ENCODE measurements around the gene INHBE.
"Not testable (repeated sequence)": the region's sequence is repeated elsewhere in the genome, so short reads cannot be mapped to it uniquely, and the experiment has no call there.

INHBE gene

DNA sequence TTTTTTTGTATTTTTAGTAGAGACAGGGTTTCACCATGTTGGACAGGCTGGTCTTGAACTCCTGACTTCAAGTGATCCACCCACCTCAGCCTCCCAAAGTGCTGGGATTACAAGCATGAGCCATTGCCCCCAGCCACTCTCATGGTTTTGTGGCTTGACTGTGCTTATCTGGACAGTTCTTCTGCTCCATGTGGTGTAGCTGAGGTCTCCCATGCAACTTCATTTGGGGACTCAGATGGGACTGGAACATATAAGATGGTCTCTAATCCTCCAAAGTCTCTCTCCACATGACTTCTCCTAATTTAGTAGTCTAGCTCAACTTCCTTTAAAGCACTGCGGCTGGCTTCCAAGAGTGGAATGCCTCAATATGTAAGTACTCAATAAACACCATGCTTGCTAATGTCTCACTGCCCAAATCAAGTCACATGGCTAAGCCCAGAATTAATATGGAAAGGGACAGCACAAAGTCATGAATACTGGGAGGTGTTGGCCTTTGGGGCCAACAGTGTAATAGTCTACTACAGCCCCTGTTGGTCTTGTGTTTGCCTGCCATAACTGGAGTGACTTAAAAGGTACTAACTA, 13.2 kb upstream of the INHBE start:
- Histone ChIP-seq H3K27ac (ENCODE audit: low read depth, low read length) (no peak overlapping the region), H2AFZ (ENCODE audit: low read length, unreplicated experiment) (no peak overlapping the region), H3K4me3 (ENCODE audit: low read depth, low read length) (no peak overlapping the region), H3K79me2 (ENCODE audit: control insufficient read depth, insufficient read depth, low read length, unreplicated experiment) (no peaks in the 10 kb centered on the region), H3K4me1 (ENCODE audit: control insufficient read depth, insufficient read depth, low read length, unreplicated experiment) (no peaks in the 10 kb centered on the region), H3K36me3 (ENCODE audit: insufficient read depth, low read length) (no peaks in the 10 kb centered on the region), H3K27me3 (ENCODE audit: insufficient read depth, low read length) (no peaks in the 10 kb centered on the region)

DNA sequence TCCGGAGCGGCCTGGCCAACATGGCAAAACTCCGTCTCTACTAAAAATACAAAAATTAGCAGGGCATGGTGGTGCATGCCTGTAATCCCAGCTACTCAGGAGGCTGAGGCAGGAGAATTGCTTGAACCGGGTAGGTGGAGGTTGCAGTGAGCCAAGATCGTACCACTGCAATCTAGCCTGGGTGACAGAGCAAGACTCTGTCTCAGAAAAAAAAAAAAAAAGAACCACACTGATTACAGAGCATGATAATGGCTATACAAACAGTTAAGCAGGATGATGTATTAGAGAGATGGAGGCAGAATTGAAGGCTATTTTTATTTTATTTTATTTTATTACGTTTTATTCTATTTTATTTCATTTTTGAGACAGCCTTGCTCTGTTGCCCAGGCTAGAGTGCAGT, 10.8 kb upstream of the INHBE start:
- not testable (repeated sequence) for H3K4me3 ChIP-seq (ENCODE audit: low read depth, low read length); H2AFZ ChIP-seq (ENCODE audit: low read length, unreplicated experiment); H3K27me3 ChIP-seq (ENCODE audit: insufficient read depth, low read length); H3K4me1 ChIP-seq (ENCODE audit: control insufficient read depth, insufficient read depth, low read length, unreplicated experiment); H3K79me2 ChIP-seq (ENCODE audit: control insufficient read depth, insufficient read depth, low read length, unreplicated experiment); H3K36me3 ChIP-seq (ENCODE audit: insufficient read depth, low read length); H3K27ac ChIP-seq (ENCODE audit: low read depth, low read length)

DNA sequence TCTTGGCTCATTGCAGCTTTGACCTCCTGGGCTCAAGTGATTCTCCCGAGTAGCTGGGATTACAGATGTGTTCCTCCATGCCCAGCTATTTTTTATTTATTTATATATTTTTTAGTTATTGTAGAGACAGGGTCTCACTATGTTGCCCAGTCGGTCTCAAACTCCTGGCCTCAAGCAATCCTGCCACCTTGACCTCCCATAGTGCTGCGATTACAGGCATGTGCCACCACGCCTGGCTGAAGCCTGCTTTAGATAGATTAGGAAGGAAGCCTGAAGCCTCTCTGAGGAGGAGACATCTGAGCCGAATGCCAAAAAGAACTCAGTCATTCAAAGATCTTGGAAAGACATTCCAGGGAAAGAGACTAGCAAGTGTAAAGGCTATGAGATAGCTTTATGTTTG, 10.4 kb upstream of the INHBE start:
- Histone ChIP-seq H2AFZ (ENCODE audit: low read length, unreplicated experiment) (no peak overlapping the region), H3K79me2 (ENCODE audit: control insufficient read depth, insufficient read depth, low read length, unreplicated experiment) (no peaks in the 10 kb centered on the region), H3K27ac (ENCODE audit: low read depth, low read length) (no peak overlapping the region), H3K36me3 (ENCODE audit: insufficient read depth, low read length) (no peaks in the 10 kb centered on the region), H3K27me3 (ENCODE audit: insufficient read depth, low read length) (no peaks in the 10 kb centered on the region), H3K4me3 (ENCODE audit: low read depth, low read length) (no peak overlapping the region), H3K4me1 (ENCODE audit: control insufficient read depth, insufficient read depth, low read length, unreplicated experiment) (no peaks in the 10 kb centered on the region)

DNA sequence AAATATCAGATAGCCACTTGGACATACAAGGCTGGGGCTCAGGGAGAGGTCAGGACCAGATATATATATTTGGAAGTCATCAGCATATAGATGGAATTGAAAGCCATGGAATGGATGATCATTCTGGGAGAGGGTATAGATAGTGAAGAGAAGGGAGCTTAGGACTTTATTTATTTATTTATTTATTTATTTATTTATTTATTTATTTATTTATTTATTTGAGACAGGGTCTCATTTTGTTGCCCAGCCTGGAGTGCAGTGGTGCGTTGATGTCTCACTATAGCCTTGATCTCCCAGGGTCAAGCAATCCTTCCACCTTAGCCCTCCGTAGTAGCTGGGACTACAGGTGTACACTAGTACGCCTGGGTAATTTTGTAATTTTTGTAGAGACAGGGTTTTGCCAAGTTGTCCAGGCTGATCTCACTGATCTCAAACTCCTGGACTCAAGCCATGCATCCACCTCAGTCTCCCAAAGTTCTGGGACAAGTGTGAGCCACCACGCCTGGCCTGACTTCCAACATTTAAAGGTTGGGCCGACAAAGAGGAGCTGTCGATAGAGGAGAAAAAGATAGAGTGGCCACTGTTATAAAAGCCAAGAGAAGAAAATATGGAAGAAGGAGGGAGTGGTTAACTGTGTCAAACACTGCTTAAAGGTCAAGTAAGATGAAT, 8.7 kb upstream of the INHBE start:
- Histone ChIP-seq H3K4me3 (ENCODE audit: low read depth, low read length) (no peak overlapping the region), H3K4me1 (ENCODE audit: control insufficient read depth, insufficient read depth, low read length, unreplicated experiment) (no peaks in the 10 kb centered on the region), H3K36me3 (ENCODE audit: insufficient read depth, low read length) (no peaks in the 10 kb centered on the region), H3K79me2 (ENCODE audit: control insufficient read depth, insufficient read depth, low read length, unreplicated experiment) (no peaks in the 10 kb centered on the region), H3K27me3 (ENCODE audit: insufficient read depth, low read length) (no peaks in the 10 kb centered on the region), H2AFZ (ENCODE audit: low read length, unreplicated experiment) (no peak overlapping the region), H3K27ac (ENCODE audit: low read depth, low read length) (no peak overlapping the region)

DNA sequence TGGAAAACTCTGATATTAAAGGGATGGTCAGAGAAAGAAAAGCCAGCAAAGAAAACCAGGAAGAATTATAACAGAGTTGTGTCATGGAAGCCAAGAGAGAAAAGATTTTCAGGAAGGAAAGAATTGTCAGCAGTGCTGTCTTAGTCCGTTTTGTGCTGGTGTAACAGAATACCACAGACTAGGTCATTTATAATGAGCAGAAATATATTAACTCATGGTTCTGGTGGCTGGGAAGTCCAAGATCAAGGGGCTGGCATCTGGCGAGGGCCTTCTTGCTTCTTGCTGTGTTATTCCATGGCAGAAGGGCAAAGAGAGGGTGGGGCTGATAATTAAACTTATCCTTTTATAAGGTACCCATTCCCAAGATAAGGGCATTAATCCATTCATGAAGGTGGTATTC, 6.4 kb upstream of the INHBE start:
- no peak overlapping the region for H2AFZ ChIP-seq (ENCODE audit: low read length, unreplicated experiment)
- no peak overlapping the region for H3K27ac ChIP-seq (ENCODE audit: low read depth, low read length)
- no peaks in the 10 kb centered on the region for H3K27me3 ChIP-seq (ENCODE audit: insufficient read depth, low read length)
- H3K4me3 ChIP-seq (ENCODE audit: low read depth, low read length), result no peak overlapping the region
- no peaks in the 10 kb centered on the region for H3K79me2 ChIP-seq (ENCODE audit: control insufficient read depth, insufficient read depth, low read length, unreplicated experiment)
- no peaks in the 10 kb centered on the region for H3K36me3 ChIP-seq (ENCODE audit: insufficient read depth, low read length)
- peaks cover 6% of the 10 kb centered on the region for H3K4me1 ChIP-seq (ENCODE audit: control insufficient read depth, insufficient read depth, low read length, unreplicated experiment)

DNA sequence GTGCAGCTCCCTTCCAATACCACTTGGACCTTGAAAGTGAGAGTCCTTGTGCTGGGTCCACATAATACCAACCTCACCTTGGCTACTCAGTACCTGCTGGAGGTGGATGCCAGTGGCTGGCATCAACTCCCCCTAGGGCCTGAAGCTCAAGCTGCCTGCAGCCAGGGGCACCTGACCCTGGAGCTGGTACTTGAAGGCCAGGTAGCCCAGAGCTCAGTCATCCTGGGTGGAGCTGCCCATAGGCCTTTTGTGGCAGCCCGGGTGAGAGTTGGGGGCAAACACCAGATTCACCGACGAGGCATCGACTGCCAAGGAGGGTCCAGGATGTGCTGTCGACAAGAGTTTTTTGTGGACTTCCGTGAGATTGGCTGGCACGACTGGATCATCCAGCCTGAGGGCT, 5.7 kb upstream of the INHBE start:
- Histone ChIP-seq H3K79me2 (ENCODE audit: control insufficient read depth, insufficient read depth, low read length, unreplicated experiment) (no peaks in the 10 kb centered on the region), H3K27ac (ENCODE audit: low read depth, low read length) (no peak overlapping the region), H3K4me3 (ENCODE audit: low read depth, low read length) (no peak overlapping the region), H3K27me3 (ENCODE audit: insufficient read depth, low read length) (no peaks in the 10 kb centered on the region), H3K36me3 (ENCODE audit: insufficient read depth, low read length) (no peaks in the 10 kb centered on the region), H3K4me1 (ENCODE audit: control insufficient read depth, insufficient read depth, low read length, unreplicated experiment) (peaks cover 6% of the 10 kb centered on the region), H2AFZ (ENCODE audit: low read length, unreplicated experiment) (no peak overlapping the region)

DNA sequence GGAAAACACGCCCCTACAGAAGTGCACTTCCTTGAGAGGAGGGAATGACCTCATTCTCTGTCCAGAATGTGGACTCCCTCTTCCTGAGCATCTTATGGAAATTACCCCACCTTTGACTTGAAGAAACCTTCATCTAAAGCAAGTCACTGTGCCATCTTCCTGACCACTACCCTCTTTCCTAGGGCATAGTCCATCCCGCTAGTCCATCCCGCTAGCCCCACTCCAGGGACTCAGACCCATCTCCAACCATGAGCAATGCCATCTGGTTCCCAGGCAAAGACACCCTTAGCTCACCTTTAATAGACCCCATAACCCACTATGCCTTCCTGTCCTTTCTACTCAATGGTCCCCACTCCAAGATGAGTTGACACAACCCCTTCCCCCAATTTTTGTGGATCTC, 5.0 kb upstream of the INHBE start:
- Histone ChIP-seq H3K79me2 (ENCODE audit: control insufficient read depth, insufficient read depth, low read length, unreplicated experiment) (no peaks in the 10 kb centered on the region), H3K4me1 (ENCODE audit: control insufficient read depth, insufficient read depth, low read length, unreplicated experiment) (peaks cover 9% of the 10 kb centered on the region), H3K4me3 (ENCODE audit: low read depth, low read length) (no peak overlapping the region), H3K27ac (ENCODE audit: low read depth, low read length) (no peak overlapping the region), H2AFZ (ENCODE audit: low read length, unreplicated experiment) (no peak overlapping the region), H3K36me3 (ENCODE audit: insufficient read depth, low read length) (no peaks in the 10 kb centered on the region), H3K27me3 (ENCODE audit: insufficient read depth, low read length) (no peaks in the 10 kb centered on the region)

DNA sequence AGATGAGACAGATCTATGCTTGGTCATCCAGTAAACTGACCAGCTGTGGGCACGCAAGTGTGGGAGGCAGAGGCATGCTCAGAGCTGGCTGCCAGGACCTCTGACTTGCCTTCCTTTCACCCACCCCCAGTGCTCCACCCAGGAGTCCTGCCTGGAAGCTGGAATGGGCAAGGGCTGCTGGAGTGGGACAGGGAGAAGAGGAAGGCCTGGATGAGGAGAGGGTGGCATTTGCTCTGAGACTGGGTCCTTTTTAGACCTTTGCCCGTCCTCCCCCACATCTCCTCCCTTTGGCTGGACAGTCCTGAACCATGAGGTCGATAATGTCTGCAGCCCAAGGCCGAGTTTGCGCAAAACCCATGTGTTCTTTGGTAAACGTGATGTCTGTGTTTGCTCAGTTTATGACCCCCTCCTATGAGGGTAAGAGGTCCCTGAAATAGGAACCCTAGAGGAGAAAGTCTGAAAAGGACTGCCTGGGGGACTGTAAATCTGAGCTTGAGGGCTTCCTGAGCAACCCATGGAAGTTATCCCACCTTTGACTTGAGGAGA, 3.8 kb upstream of the INHBE start:
- H2AFZ ChIP-seq (ENCODE audit: low read length, unreplicated experiment), result no peak overlapping the region
- no peaks in the 10 kb centered on the region for H3K36me3 ChIP-seq (ENCODE audit: insufficient read depth, low read length)
- H3K27me3 ChIP-seq (ENCODE audit: insufficient read depth, low read length), result no peaks in the 10 kb centered on the region
- H3K27ac ChIP-seq (ENCODE audit: low read depth, low read length), result no peak overlapping the region
- H3K79me2 ChIP-seq (ENCODE audit: control insufficient read depth, insufficient read depth, low read length, unreplicated experiment), result no peaks in the 10 kb centered on the region
- no peak overlapping the region for H3K4me3 ChIP-seq (ENCODE audit: low read depth, low read length)
- peaks cover 9% of the 10 kb centered on the region for H3K4me1 ChIP-seq (ENCODE audit: control insufficient read depth, insufficient read depth, low read length, unreplicated experiment)

DNA sequence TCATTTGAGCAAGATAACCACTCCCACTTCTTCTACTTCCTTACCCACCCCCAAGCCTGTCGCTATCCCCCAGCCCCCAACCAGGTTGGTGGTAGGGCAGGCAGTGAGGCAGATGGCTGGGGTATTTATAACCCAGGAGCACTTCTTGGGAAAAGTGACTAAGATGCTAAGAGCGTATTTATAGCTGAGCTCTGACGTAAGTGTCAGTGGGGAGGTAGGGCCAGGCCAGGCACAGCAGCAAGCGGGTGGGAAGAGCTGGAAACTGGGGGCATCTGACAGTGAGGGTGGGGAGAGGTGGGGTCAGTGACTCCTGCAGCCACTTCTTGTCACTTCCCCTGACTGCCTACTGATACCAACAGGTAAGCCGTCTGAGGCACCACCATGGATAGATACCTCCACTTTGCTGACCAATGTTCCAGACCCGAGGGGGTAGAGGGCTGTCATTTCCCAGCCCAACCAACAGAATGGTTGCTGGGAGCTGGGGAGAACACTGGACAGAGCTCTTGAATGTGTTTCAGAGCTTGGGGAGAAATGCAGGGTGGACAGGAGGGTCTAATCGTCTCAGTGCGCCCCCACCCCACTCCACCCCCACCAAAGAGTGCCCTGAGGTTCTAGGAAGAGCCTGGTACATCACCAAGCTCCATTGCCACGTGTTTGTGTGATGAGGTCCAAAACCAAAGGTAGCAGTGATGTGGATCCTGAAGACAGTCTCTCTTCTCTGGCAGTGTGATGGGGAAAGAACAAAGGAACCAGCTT, 2.7 kb upstream of the INHBE start:
- H3K27me3 ChIP-seq (ENCODE audit: insufficient read depth, low read length), result no peaks in the 10 kb centered on the region
- H3K79me2 ChIP-seq (ENCODE audit: control insufficient read depth, insufficient read depth, low read length, unreplicated experiment), result no peaks in the 10 kb centered on the region
- no peak overlapping the region for H3K4me3 ChIP-seq (ENCODE audit: low read depth, low read length)
- no peak overlapping the region for H3K27ac ChIP-seq (ENCODE audit: low read depth, low read length)
- H3K4me1 ChIP-seq (ENCODE audit: control insufficient read depth, insufficient read depth, low read length, unreplicated experiment), result peaks cover 9% of the 10 kb centered on the region
- H2AFZ ChIP-seq (ENCODE audit: low read length, unreplicated experiment), result no peak overlapping the region
- H3K36me3 ChIP-seq (ENCODE audit: insufficient read depth, low read length), result no peaks in the 10 kb centered on the region

DNA sequence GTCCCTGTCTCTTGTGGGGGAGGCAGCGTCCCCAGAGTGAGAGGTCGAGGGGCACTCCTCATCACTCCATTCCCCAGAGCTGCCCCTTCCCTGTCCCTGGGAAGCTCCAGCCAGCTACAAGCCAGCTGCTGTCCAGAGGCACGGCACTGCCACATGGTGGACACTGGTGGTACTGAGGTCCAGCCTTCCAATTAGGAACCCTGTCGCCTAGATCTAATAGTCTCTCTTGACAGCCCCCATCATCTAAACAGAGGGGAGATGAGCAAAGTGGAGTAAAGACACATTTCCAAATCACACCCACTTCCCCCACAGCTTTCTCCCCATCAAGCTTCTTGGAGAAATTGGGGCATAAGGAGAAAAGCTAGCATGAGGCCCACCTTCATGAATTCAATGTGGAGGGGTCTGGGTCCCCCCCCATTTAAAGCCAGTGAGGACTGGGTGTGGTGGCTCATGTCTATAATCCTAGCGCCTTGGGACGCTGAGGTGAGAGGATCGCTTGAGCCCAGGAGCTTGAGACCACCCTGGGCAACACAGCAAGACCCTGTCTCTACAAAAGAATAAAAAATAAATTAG, 2.1 kb upstream of the INHBE start:
- H3K4me1 ChIP-seq (ENCODE audit: control insufficient read depth, insufficient read depth, low read length, unreplicated experiment), result peaks cover 12% of the 10 kb centered on the region

More for the DNA sequence above, 2.1 kb upstream of the INHBE start:
- Histone ChIP-seq H3K36me3 (ENCODE audit: insufficient read depth, low read length) (no peaks in the 10 kb centered on the region), H3K27me3 (ENCODE audit: insufficient read depth, low read length) (no peaks in the 10 kb centered on the region), H3K79me2 (ENCODE audit: control insufficient read depth, insufficient read depth, low read length, unreplicated experiment) (no peaks in the 10 kb centered on the region), H2AFZ (ENCODE audit: low read length, unreplicated experiment) (no peak overlapping the region), H3K4me3 (ENCODE audit: low read depth, low read length) (no peak overlapping the region), H3K27ac (ENCODE audit: low read depth, low read length) (no peak overlapping the region)
